K562 (cell line): ENCODE results near the gene NRXN2. TPM values are rescaled to one million over a fixed set of nuclear protein-coding genes. Genes with fewer than 3 reads are reported as not detected.
A peak's percentile ranks its signal among the peaks of the same experiment; 100 is the strongest.

Source experiments
- ATAC-seq: fragments of 200-7000 bp; cut with Tn5 transposase; 3 replicates; pipeline ENCODE4 v1.9.1; 2020; ENCODE audit warnings: moderate library complexity
- BruUV-seq: library from RNA; stranded (reverse); fragments of 400-500 nt; replicated peaks from 2 replicates; lab custom pipeline; 2021; lab: Mats Ljungman, UMichigan
- CTCF ChIA-PET: fragments of 300-600 bp; formaldehyde crosslinking; extraction: SDS; loops from one replicate; lab custom pipeline; 2021; ENCODE audit warnings: low intra/inter-chr PET ratio; lab: Yijun Ruan, JAX
- POLR2A ChIA-PET: fragments of 300-600, 350-650 bp; sonication (Branson Sonifier 250); formaldehyde crosslinking; extraction: SDS; loops from one replicate; lab custom pipeline; 2021; ENCODE audit warnings: antibody characterized with exemption, inconsistent platforms; lab: Yijun Ruan, JAX
- DNase-seq, 4 experiments: peaks; one replicate each; pipeline versions ENCODE4 v3.0.0 to v3.0.0-alpha.2; 2011 to 2018; ENCODE audit warnings: low spot score in 3 of 4, mixed read lengths in 3 of 4; ENCODE audit errors: extremely low read depth in 1 of 4
- FAIRE-seq: peaks from 2 replicates; lab custom pipeline; 2011; peaks lifted over from hg19 to GRCh38; lab: Jason Lieb, UNC
- H2AFZ ChIP-seq: 2 replicates; pipeline ENCODE4 v1.6.0; 2011; ENCODE audit warnings: low read depth, low read length, control low read depth, inconsistent platforms
- H3K27ac ChIP-seq: fragments of 200-600 bp; 3 replicates; pipeline ENCODE4 v1.8.0; 2011; ENCODE audit warnings: low read depth, mild to moderate bottlenecking, control low read depth, inconsistent platforms, low read length, moderate library complexity, mixed read lengths; ENCODE audit errors: extremely low read depth
- H3K27me3 ChIP-seq, 2 experiments: fragments of 300-600 bp in 1 of 2; 2 replicates in 1 of 2; 3 replicates in 1 of 2; pipeline versions ENCODE4 v1.6.0 to v1.8.0; 2011; ENCODE audit warnings: inconsistent platforms in 2 of 2, low read length in 2 of 2, mild to moderate bottlenecking in 1 of 2, mixed read lengths in 1 of 2, moderate library complexity in 1 of 2; ENCODE audit not compliant: control insufficient read depth in 2 of 2, insufficient read depth in 2 of 2
- H3K36me3 ChIP-seq: fragments of 300-600 bp; 3 replicates; pipeline ENCODE4 v1.8.0; 2011; ENCODE audit warnings: mild to moderate bottlenecking, low read length, inconsistent platforms; ENCODE audit not compliant: control insufficient read depth, insufficient read depth
- H3K4me1 ChIP-seq, 2 experiments: fragments of 200-600 bp in 1 of 2; replicated peaks in 1 of 2; 2 replicates in 1 of 2; 3 replicates in 1 of 2; pipeline versions ENCODE4 v1.5.1 to v1.8.0; 2011; ENCODE audit warnings: inconsistent platforms in 2 of 2, low read length in 2 of 2, mild to moderate bottlenecking in 1 of 2, mixed read lengths in 1 of 2, moderate library complexity in 1 of 2; ENCODE audit not compliant: control insufficient read depth in 2 of 2, insufficient read depth in 2 of 2
- H3K4me2 ChIP-seq: 2 replicates; pipeline ENCODE4 v1.6.1; 2011; ENCODE audit warnings: low read length, control low read depth, inconsistent platforms, mixed read lengths; ENCODE audit not compliant: insufficient read depth
- H3K4me3 ChIP-seq: fragments of 200-600 bp; sonication (generic), shearing (Covaris generic); 2 replicates; pipeline ENCODE4 v1.5.1; 2016; ENCODE audit warnings: control low read depth, inconsistent platforms
- H3K79me2 ChIP-seq: fragments of 200-600 bp; 3 replicates; pipeline ENCODE4 v1.8.0; 2011; ENCODE audit warnings: low read length, inconsistent platforms; ENCODE audit not compliant: control insufficient read depth, insufficient read depth
- H3K9ac ChIP-seq, 2 experiments: 2 replicates each; pipeline versions ENCODE4 v1.6.0 to v1.6.1; 2011; ENCODE audit warnings: low read depth in 2 of 2, low read length in 2 of 2, control low read depth in 1 of 2, inconsistent platforms in 1 of 2, mild to moderate bottlenecking in 1 of 2, mixed read lengths in 1 of 2; ENCODE audit not compliant: insufficient read depth in 1 of 2
- H3K9me1 ChIP-seq: one replicate; pipeline ENCODE4 v1.6.0; 2011; ENCODE audit warnings: inconsistent platforms, mild to moderate bottlenecking, low read length, moderate library complexity; ENCODE audit not compliant: control insufficient read depth, insufficient read depth
- H3K9me3 ChIP-seq: replicated peaks from 2 replicates; pipeline ENCODE4 v1.5.1; 2011; ENCODE audit warnings: low read depth, low read length, inconsistent platforms; ENCODE audit not compliant: control insufficient read depth, insufficient read depth
- H4K20me1 ChIP-seq: replicated peaks from 2 replicates; pipeline ENCODE4 v1.6.1; 2011; ENCODE audit warnings: low read length, inconsistent platforms, mixed read lengths; ENCODE audit not compliant: control insufficient read depth, insufficient read depth
- KAT7 ChIP-seq: sonication (generic); formaldehyde crosslinking; IDR thresholded peaks from 2 replicates; pipeline ENCODE4 v1.8.0; 2022; ENCODE audit warnings: missing genetic modification reagents, mild to moderate bottlenecking, borderline replicate concordance
- WGBS: fragments of 100-300 bp; shearing (Covaris generic); methylation state at CpG from one replicate; pipeline ENCODE4 v1.1.6; 2016; ENCODE audit warnings: low coverage, mixed read lengths; ENCODE audit not compliant: insufficient coverage; ENCODE audit errors: missing lambda C conversion rate; 5-methylcytosine and 5-hydroxymethylcytosine counted together
- in situ Hi-C: fragments of 300-500 bp; cut with MboI; formaldehyde crosslinking; loops from 4 replicates; pipeline ENCODE4 v1.15.0; 2018; ENCODE audit warnings: inconsistent platforms, mixed read lengths
- intact Hi-C: fragments of 100-400 bp; cut with micrococcal nuclease; formaldehyde crosslinking; loops from 2 replicates; pipeline ENCODE4 v1.14.2; 2022
- polyA plus RNA-seq, 8 experiments: library from polyadenylated mRNA; depleted of rRNA in 4 of 8; stranded (reverse) in 5 of 8; unstranded in 3 of 8; fragments of >200 nt; fragmentation: Nextera tagmentation in 2 of 8; fragmentation: Illumina TruSeq in 1 of 8; extraction: Ambion mirVana in 2 of 8; extraction: Trizol in 1 of 8; gene quantifications; 2 replicates each; pipeline versions ENCODE4 v1.2.1 to v1.2.3, GENCODE V29; 2011 to 2014; ENCODE audit warnings: inconsistent platforms in 1 of 8, missing spikeins in 1 of 8
- total RNA-seq, 7 experiments: library from RNA; depleted of rRNA in 6 of 7; stranded (reverse); fragments of >200 nt in 6 of 7; fragmentation: Illumina TruSeq in 2 of 7; extraction: Trizol in 2 of 7; gene quantifications; 2 replicates each; pipeline versions ENCODE4 v1.2.1 to v1.2.3, GENCODE V29; 2011 to 2021; ENCODE audit warnings: low replicate concordance in 1 of 7
- TF ChIP-seq, protein P1 (sequence below): fragments of 450-650 bp; IDR thresholded peaks from 2 replicates; pipeline ENCODE4 v1.6.1; 2016

Gene NRXN2
- total and polyA plus RNA-seq, 9 of the 15 experiments (the other 6 are each of a cell fraction or from before 2014, with no cell fraction given), result 0.07 to 0.47 (median 0.15) TPM; not detected in 4

DNA sequence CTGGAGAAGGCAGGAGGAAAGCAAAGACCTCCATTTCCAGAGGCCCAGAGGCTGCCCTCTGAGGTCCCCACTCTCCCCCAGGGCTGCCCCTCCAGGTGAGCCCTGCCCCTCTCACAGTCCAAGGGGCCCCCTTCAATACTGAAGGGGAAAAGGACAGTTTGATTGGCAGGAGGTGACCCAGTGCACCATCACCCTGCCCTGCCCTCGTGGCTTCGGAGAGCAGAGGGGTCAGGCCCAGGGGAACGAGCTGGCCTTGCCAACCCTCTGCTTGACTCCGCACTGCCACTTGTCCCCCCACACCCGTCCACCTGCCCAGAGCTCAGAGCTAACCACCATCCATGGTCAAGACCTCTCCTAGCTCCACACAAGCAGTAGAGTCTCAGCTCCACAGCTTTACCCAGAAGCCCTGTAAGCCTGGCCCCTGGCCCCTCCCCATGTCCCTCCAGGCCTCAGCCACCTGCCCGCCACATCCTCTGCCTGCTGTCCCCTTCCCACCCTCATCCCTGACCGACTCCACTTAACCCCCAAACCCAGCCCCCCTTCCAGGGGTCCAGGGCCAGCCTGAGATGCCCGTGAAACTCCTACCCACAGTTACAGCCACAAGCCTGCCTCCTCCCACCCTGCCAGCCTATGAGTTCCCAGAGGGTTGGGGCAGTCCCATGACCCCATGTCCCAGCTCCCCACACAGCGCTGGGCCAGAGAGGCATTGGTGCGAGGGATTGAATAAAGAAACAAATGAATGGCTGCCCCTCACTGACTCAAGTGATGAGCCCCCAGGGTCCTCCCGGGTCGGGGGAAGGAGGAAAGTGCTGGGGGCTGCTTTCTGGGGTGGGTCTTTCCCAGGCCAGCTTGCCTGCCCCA is 121.2 kb downstream of the NRXN2 start:
- POLR2A ChIA-PET, result no interaction called here

More for the DNA sequence above, 121.2 kb downstream of the NRXN2 start:
- no peak for TF ChIP-seq KAT7
- TF ChIP-seq, protein P1, sequence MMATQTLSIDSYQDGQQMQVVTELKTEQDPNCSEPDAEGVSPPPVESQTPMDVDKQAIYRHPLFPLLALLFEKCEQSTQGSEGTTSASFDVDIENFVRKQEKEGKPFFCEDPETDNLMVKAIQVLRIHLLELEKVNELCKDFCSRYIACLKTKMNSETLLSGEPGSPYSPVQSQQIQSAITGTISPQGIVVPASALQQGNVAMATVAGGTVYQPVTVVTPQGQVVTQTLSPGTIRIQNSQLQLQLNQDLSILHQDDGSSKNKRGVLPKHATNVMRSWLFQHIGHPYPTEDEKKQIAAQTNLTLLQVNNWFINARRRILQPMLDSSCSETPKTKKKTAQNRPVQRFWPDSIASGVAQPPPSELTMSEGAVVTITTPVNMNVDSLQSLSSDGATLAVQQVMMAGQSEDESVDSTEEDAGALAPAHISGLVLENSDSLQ, result peak; percentile 54; the same call in 1 of the 2 replicates
- Histone ChIP-seq H3K4me3 (no peak overlapping the region), H3K36me3 (no peaks in the 10 kb centered on the region), H3K9ac (no peak overlapping the region), H3K4me1 (peaks cover 0 to 23% of the 10 kb centered on the region in 2 experiments; a peak in 3 of 5 replicates), H3K27me3 (peaks cover 5 to 55% of the 10 kb centered on the region in 2 experiments; a peak in 4 of 5 replicates), H3K79me2 (no peaks in the 10 kb centered on the region), H3K9me3 (no peaks in the 10 kb centered on the region), H4K20me1 (peaks cover 10% of the 10 kb centered on the region), H3K27ac (no peak overlapping the region), H2AFZ (no peak overlapping the region), H3K4me2 (no peak overlapping the region), H3K9me1 (no peaks in the 10 kb centered on the region)
- no peak for DNase-seq
- no TSS peak for BruUV-seq
- in situ Hi-C loops (no loop called here), intact Hi-C loops (no loop called here)
- CTCF ChIA-PET, result no interaction called here
- ATAC-seq, result no peak
- FAIRE-seq, result no peak
- 4% methylated on average over 11 of the region's 12 CpGs for WGBS
